Vagina (tissue), 2 donors: ENCODE data around the gene USP2.

ENCODE experiments used
- CTCF ChIP-seq, 3 experiments: fragments of 450-650 bp in 2 of 3; fragments of 200-600 bp in 1 of 3; sonication (generic) in 1 of 3; IDR thresholded peaks; one replicate each; pipeline ENCODE4 v1.5.1; 2017 to 2019; ENCODE audit warnings: antibody characterized with exemption in 3 of 3, mild to moderate bottlenecking in 2 of 3, moderate library complexity in 2 of 3
- POLR2A ChIP-seq, 2 donors: fragments of 450-650 bp; IDR thresholded peaks; one replicate each; pipeline ENCODE4 v1.6.1; 2017; ENCODE audit warnings: antibody characterized with exemption in 2 of 2, mild to moderate bottlenecking in 2 of 2, moderate library complexity in 2 of 2
- POLR2AphosphoS5 ChIP-seq, 2 donors: sonication (generic); formaldehyde crosslinking; IDR thresholded peaks; one replicate each; pipeline ENCODE4 v1.9.0; 2017; ENCODE audit warnings: antibody characterized with exemption in 2 of 2, mild to moderate bottlenecking in 2 of 2, low read depth in 1 of 2; ENCODE audit not compliant: insufficient read depth in 1 of 2

DNA sequence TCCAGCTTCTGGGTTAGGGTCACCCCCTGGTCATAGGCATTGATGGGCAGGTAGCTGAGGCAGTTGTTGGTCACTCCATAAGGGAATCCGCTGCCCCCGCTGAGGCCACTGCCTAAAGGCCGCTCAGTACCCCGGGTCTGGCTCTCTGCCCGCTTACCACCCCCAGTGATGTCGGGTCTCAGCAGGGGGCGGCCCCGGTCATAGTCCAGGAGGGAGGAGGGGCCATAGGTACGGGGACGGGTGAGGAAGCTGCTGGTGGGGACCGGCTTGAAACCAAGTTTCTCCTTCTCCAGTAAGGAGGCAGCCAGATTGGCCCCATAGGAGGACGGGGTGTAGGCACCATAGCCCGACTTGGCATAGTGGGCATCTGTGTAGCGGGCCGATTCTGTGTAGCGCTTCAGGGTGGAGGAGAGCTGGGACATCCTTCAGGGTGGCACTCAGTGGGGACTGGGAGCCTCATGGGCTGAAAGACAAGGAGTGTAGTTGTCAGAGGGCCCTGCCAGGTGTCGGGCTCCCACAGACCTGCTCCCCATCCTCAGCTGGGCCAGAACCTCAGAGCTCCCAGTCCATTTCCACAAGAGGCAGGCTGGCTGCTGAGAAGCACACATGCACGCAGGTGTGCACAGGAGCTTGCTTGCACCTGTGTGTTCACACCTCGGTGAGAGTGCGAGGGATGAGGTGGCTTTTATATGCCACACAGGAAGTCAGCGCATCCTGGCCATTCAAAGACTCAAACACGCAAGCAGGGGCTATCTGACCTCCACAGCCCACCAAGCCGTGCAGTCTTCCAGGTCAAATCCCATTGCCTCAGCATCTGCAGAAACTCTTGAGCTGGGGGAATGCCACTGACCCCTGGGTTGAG lies 8.2 kb downstream of the USP2 start:
- TF ChIP-seq CTCF (IDR thresholded peaks at IDR 0.05) (no peak), POLR2A (IDR thresholded peaks at IDR 0.05) (no peak), POLR2AphosphoS5 (IDR thresholded peaks at IDR 0.05; ENCODE audit: insufficient read depth in 1 of 2, low read depth in 1 of 2) (no peak)
